ENCODE data around the gene TMEM272. TPM values are rescaled to one million over a fixed set of nuclear protein-coding genes. Genes with fewer than 3 reads are reported as not detected.

Gene TMEM272
- total and polyA plus RNA-seq, 2 donors (not counting 1 experiment from before 2014, with no cell fraction given), result not detected

GRCh38 chr13:51820016-51820597, 24.9 kb downstream of the TMEM272 start:
- intact Hi-C loops (cut with micrococcal nuclease), result no loop called here
- WGBS (ENCODE audit: insufficient coverage), result 100% methylated on average over 2 of the region's 4 CpGs
- no peaks in the 10 kb centered on the region for H3K27me3 ChIP-seq (replicated peaks in 1 of 4; ENCODE audit: control extremely low read depth in 1 of 4, control insufficient read depth in 3 of 4, insufficient read depth in 4 of 4, low read length in 3 of 4)
- CTCF ChIA-PET, result interaction anchor here (1.0 to 2.8 kb wide), 4 partner anchors 8 to 1884 kb away, joined by 3 to 21 read pairs (median 3); partner anchors contain the start of gene SPRYD7
- H3K27ac ChIP-seq (ENCODE audit: low read length in 2 of 2), result no peak overlapping the region
- Mint-ChIP-seq H3K4me3 (no peak overlapping the region), H3K27me3 (no peaks in the 10 kb centered on the region), H3K9me3 (ENCODE audit: insufficient read depth) (no peaks in the 10 kb centered on the region), H3K4me1 (peaks cover 48% of the 10 kb centered on the region), H3K27ac (peak overlapping the region; percentile 46)
- ATAC-seq (ENCODE audit: low read depth) (no peak), DNase-seq (no peak)
- H3K9me3 ChIP-seq (ENCODE audit: control extremely low read depth in 1 of 3, control insufficient read depth in 2 of 3, insufficient read depth in 1 of 3, low read length in 2 of 3), result no peaks in the 10 kb centered on the region
- H3K4me3 ChIP-seq (ENCODE audit: control extremely low read depth in 1 of 5, extremely low read depth in 1 of 5, insufficient read depth in 1 of 5, low read depth in 2 of 5, low read length in 4 of 5), result no peak overlapping the region
- no peak for TF ChIP-seq EZH2 (IDR thresholded peaks at IDR 0.05; ENCODE audit: borderline replicate concordance, insufficient read depth, low read depth, low read length, poor library complexity, severe bottlenecking)
- TF ChIP-seq, protein P1, sequence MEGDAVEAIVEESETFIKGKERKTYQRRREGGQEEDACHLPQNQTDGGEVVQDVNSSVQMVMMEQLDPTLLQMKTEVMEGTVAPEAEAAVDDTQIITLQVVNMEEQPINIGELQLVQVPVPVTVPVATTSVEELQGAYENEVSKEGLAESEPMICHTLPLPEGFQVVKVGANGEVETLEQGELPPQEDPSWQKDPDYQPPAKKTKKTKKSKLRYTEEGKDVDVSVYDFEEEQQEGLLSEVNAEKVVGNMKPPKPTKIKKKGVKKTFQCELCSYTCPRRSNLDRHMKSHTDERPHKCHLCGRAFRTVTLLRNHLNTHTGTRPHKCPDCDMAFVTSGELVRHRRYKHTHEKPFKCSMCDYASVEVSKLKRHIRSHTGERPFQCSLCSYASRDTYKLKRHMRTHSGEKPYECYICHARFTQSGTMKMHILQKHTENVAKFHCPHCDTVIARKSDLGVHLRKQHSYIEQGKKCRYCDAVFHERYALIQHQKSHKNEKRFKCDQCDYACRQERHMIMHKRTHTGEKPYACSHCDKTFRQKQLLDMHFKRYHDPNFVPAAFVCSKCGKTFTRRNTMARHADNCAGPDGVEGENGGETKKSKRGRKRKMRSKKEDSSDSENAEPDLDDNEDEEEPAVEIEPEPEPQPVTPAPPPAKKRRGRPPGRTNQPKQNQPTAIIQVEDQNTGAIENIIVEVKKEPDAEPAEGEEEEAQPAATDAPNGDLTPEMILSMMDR (IDR thresholded peaks at IDR 0.05), result no peak
- H3K4me2 ChIP-seq (replicated peaks; ENCODE audit: low read depth, low read length, poor library complexity, severe bottlenecking), result no peak overlapping the region
- H3K4me1 ChIP-seq (ENCODE audit: control insufficient read depth in 2 of 2, insufficient read depth in 2 of 2, low read length in 2 of 2), result peaks cover 42 to 47% of the 10 kb centered on the region in 2 donors
- no peaks in the 10 kb centered on the region for H4K20me1 ChIP-seq (ENCODE audit: control insufficient read depth, insufficient read depth, low read length, poor library complexity, severe bottlenecking)
- POLR2A ChIA-PET, result no interaction called here
- no peak overlapping the region for H3K9ac ChIP-seq (ENCODE audit: low read length)
- no peak overlapping the region for H2AFZ ChIP-seq (ENCODE audit: insufficient read depth, low read depth, low read length, poor library complexity, severe bottlenecking)
- H3K36me3 ChIP-seq (replicated peaks in 1 of 2; ENCODE audit: control extremely low read depth in 1 of 2, control insufficient read depth in 1 of 2, extremely low read depth in 1 of 2, insufficient read depth in 2 of 2, low read length in 1 of 2), result no peaks in the 10 kb centered on the region
- H3K79me2 ChIP-seq (ENCODE audit: control insufficient read depth, insufficient read depth, low read length), result no peaks in the 10 kb centered on the region

- Histone ChIP-seq H2AFZ (ENCODE audit: insufficient read depth, low read depth, low read length, poor library complexity, severe bottlenecking) (no peak overlapping the region), H3K36me3 (replicated peaks in 1 of 2; ENCODE audit: control extremely low read depth in 1 of 2, control insufficient read depth in 1 of 2, extremely low read depth in 1 of 2, insufficient read depth in 2 of 2, low read length in 1 of 2) (no peaks in the 10 kb centered on the region), H3K4me3 (ENCODE audit: control extremely low read depth in 1 of 5, extremely low read depth in 1 of 5, insufficient read depth in 1 of 5, low read depth in 2 of 5, low read length in 4 of 5) (no peak overlapping the region), H3K9me3 (ENCODE audit: control extremely low read depth in 1 of 3, control insufficient read depth in 2 of 3, insufficient read depth in 1 of 3, low read length in 2 of 3) (no peaks in the 10 kb centered on the region), H3K4me2 (replicated peaks; ENCODE audit: low read depth, low read length, poor library complexity, severe bottlenecking) (no peak overlapping the region), H3K79me2 (ENCODE audit: control insufficient read depth, insufficient read depth, low read length) (no peaks in the 10 kb centered on the region), H3K27ac (ENCODE audit: low read length in 2 of 2) (no peak overlapping the region), H4K20me1 (ENCODE audit: control insufficient read depth, insufficient read depth, low read length, poor library complexity, severe bottlenecking) (no peaks in the 10 kb centered on the region), H3K27me3 (replicated peaks in 1 of 4; ENCODE audit: control extremely low read depth in 1 of 4, control insufficient read depth in 3 of 4, insufficient read depth in 4 of 4, low read length in 3 of 4) (no peaks in the 10 kb centered on the region), H3K4me1 (ENCODE audit: control insufficient read depth in 2 of 2, insufficient read depth in 2 of 2, low read length in 2 of 2) (peaks cover 42 to 46% of the 10 kb centered on the region in 2 donors), H3K9ac (ENCODE audit: low read length) (no peak overlapping the region)
- 95% methylated on average over 2 of the region's 3 CpGs for WGBS (ENCODE audit: insufficient coverage)
- intact Hi-C loops (cut with micrococcal nuclease), result loop anchor here (5.0 kb wide), 1 partner anchor 633 kb away; the partner anchor contains the start of gene VPS36
- no peak for ATAC-seq (ENCODE audit: low read depth)
- Mint-ChIP-seq H3K27me3 (no peaks in the 10 kb centered on the region), H3K4me3 (no peak overlapping the region), H3K9me3 (ENCODE audit: insufficient read depth) (no peaks in the 10 kb centered on the region), H3K4me1 (peaks cover 49% of the 10 kb centered on the region), H3K27ac (no peak overlapping the region)
- DNase-seq, result no peak
- TF ChIP-seq EZH2 (IDR thresholded peaks at IDR 0.05; ENCODE audit: borderline replicate concordance, insufficient read depth, low read depth, low read length, poor library complexity, severe bottlenecking), result no peak
- TF ChIP-seq, protein P1 (IDR thresholded peaks at IDR 0.05), result no peak
- ChIA-PET CTCF (interaction anchor here (0.8 to 2.8 kb wide), 6 partner anchors 8 to 1883 kb away, joined by 3 to 21 read pairs (median 3); partner anchors contain the start of gene SPRYD7), POLR2A (no interaction called here)
Measured at GRCh38 chr13:51819544-51819943, 25.4 kb downstream of the TMEM272 start.
